Measurements from ENCODE around the gene DLX4.

Gene DLX4

DNA sequence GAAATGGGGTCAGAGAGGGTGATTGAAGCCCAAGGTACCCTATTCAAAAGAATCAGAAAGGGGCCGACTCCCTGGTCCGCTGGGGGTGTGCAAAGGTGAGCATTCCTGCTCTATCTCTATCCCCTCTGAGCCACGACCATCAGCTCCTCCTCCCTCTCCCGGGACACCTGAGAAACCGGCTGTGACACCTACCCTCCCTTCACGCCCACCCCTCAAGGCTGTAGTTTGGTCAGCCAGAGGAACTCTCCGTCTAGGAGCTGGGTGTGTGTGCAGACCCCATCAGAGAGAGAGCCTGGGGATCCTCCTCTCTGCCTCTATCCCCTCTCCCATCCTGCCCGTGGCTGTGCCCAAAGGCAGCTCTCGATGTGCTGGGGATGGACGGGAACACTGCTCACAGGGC, 27.6 kb upstream of the DLX4 start:
- TF ChIP-seq POLR2AphosphoS5 (IDR thresholded peaks at IDR 0.05; ENCODE audit: borderline replicate concordance, low read depth, low read length) (no peak), EZH2 (IDR thresholded peaks at IDR 0.05) (no peak), FOXP2 (optimal IDR thresholded peaks at IDR 0.05; ENCODE audit: control extremely low read depth, extremely low read length, insufficient read depth) (no peak)
- Histone ChIP-seq H3K4me3 (no peak overlapping the region), H3K9ac (ENCODE audit: insufficient read length) (no peak overlapping the region), H3K9me3 (ENCODE audit: low read depth, low read length) (no peaks in the 10 kb centered on the region), H3K27ac (no peak overlapping the region), H3K36me3 (ENCODE audit: insufficient read depth, low read length) (no peaks in the 10 kb centered on the region)
- DNase-seq (ENCODE audit: low read depth, low spot score), result no peak

DNA sequence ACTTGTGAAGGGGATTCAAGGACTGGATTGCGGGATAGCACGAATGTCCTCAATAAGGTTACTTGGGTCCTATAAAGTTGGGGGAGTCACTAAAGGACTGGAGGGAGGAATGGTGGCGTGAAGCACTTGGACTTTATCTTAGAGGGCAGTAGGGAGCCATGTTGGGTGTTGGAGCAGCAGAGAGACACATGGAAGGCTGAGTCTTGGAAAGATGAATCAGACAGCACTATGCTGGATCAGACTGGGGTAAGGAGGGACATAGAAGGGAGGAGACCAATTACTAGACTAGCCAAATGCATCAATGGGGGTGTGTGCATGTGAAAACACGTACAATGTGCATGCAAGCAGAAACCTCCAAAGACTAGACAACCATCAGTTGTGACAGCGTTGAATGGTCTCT, 26.0 kb upstream of the DLX4 start:
- Histone ChIP-seq H3K27ac (no peak overlapping the region), H3K9ac (ENCODE audit: insufficient read length) (no peak overlapping the region), H3K36me3 (ENCODE audit: insufficient read depth, low read length) (no peaks in the 10 kb centered on the region), H3K4me3 (no peak overlapping the region), H3K9me3 (ENCODE audit: low read depth, low read length) (no peaks in the 10 kb centered on the region)
- TF ChIP-seq EZH2 (IDR thresholded peaks at IDR 0.05) (no peak), FOXP2 (optimal IDR thresholded peaks at IDR 0.05; ENCODE audit: control extremely low read depth, extremely low read length, insufficient read depth) (no peak), POLR2AphosphoS5 (IDR thresholded peaks at IDR 0.05; ENCODE audit: borderline replicate concordance, low read depth, low read length) (no peak)
- DNase-seq (ENCODE audit: low read depth, low spot score), result no peak

DNA sequence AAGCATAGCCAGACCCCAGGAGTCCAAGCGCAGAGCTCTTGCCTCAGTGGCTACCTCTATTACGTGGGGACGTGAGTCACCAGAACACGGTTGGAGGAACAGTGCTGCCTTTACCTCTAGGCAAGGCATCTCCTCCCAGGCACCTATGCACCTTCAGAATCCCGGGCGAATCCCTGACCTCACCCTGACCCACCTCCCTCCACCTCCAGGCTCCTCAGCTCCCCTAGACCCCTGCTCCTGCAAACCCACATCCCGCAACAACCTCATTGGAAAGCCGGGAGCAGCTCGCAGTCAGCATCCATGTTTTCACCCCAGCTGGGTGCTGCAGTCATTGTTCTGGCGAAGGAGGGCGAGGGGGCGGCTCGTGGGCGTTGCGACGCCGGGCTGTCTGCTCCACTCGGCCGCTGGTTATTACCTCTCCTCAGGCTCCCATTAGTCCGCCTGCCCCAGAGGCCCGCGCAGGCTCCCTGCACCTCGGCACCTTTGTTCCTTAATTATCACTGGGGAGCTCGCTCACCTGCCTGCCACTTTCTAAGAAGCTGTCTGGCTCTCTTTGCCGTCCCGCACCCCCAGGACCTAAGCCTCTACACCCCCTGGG, 24.6 kb upstream of the DLX4 start:
- no peak overlapping the region for H3K27ac ChIP-seq
- no peaks in the 10 kb centered on the region for H3K9me3 ChIP-seq (ENCODE audit: low read depth, low read length)

DNA sequence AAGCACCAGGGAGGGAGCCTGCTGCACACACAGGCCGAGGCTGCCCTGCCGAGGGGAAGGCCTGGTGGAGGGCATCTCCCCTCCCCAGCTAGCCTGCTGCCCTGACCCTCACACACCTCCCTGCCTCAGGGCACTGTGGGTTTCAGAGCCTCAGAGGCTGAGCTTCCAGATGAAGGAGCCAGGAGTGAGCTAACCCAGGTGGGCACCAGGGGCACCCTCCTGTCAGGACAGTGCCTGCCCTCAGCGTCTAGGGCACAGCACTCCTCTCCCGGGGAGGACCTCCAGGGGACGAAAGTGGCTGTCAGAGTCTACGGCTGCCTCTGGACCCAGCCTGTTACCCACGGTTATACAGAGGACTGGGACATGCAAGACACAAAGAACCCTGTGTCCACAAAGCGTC, 22.8 kb upstream of the DLX4 start:
- DNase-seq (ENCODE audit: low read depth, low spot score), result no peak
- Histone ChIP-seq H3K36me3 (ENCODE audit: insufficient read depth, low read length) (no peaks in the 10 kb centered on the region), H3K27ac (no peak overlapping the region), H3K9me3 (ENCODE audit: low read depth, low read length) (no peaks in the 10 kb centered on the region), H3K9ac (ENCODE audit: insufficient read length) (no peak overlapping the region), H3K4me3 (no peak overlapping the region)
- TF ChIP-seq POLR2AphosphoS5 (IDR thresholded peaks at IDR 0.05; ENCODE audit: borderline replicate concordance, low read depth, low read length) (no peak), EZH2 (IDR thresholded peaks at IDR 0.05) (no peak), FOXP2 (optimal IDR thresholded peaks at IDR 0.05; ENCODE audit: control extremely low read depth, extremely low read length, insufficient read depth) (no peak)

More for the DNA sequence above, 24.6 kb upstream of the DLX4 start:
- Histone ChIP-seq H3K36me3 (ENCODE audit: insufficient read depth, low read length) (no peaks in the 10 kb centered on the region), H3K9ac (ENCODE audit: insufficient read length) (no peak overlapping the region), H3K4me3 (no peak overlapping the region)
- no peak for TF ChIP-seq FOXP2 (optimal IDR thresholded peaks at IDR 0.05; ENCODE audit: control extremely low read depth, extremely low read length, insufficient read depth)
- TF ChIP-seq EZH2 (IDR thresholded peaks at IDR 0.05), result no peak
- no peak for TF ChIP-seq POLR2AphosphoS5 (IDR thresholded peaks at IDR 0.05; ENCODE audit: borderline replicate concordance, low read depth, low read length)
- DNase-seq (ENCODE audit: low read depth, low spot score), result no peak

DNA sequence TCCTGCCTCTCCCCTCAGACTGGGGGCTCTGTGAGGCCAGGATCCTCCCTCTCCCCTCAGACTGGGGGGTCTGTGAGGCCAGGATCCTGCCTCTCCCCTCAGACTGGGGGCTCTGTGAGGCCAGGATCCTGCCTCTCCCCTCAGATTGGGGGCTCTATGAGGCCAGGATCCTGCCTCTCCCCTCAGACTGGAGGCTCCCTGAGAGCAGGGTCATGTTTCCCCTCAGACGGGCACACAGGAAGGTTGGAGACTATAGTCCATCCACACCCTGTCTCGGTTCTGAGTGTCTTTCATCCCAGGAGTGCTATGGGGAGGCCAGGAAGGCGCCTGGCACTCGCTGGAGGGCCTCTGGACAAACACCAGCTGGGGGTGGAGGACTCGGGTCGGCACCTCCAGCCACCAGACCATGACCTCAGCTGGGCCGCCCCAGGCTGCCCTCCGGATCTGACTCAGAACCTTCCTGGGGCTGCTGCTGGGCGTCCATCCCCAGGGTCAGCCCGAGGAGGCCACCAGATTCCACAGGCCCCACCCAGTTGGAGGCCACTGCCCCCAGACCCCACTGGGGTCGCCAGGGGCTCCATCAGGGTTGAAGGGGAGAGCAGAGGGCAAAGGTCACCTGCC, 21.9 kb upstream of the DLX4 start:
- no peak overlapping the region for H3K9ac ChIP-seq (ENCODE audit: insufficient read length)
- no peak overlapping the region for H3K27ac ChIP-seq
- H3K36me3 ChIP-seq (ENCODE audit: insufficient read depth, low read length), result no peaks in the 10 kb centered on the region
- H3K9me3 ChIP-seq (ENCODE audit: low read depth, low read length), result no peaks in the 10 kb centered on the region
- no peak for DNase-seq (ENCODE audit: low read depth, low spot score)
- H3K4me3 ChIP-seq, result no peak overlapping the region
- TF ChIP-seq POLR2AphosphoS5 (IDR thresholded peaks at IDR 0.05; ENCODE audit: borderline replicate concordance, low read depth, low read length) (no peak), EZH2 (IDR thresholded peaks at IDR 0.05) (no peak), FOXP2 (optimal IDR thresholded peaks at IDR 0.05; ENCODE audit: control extremely low read depth, extremely low read length, insufficient read depth) (no peak)

DNA sequence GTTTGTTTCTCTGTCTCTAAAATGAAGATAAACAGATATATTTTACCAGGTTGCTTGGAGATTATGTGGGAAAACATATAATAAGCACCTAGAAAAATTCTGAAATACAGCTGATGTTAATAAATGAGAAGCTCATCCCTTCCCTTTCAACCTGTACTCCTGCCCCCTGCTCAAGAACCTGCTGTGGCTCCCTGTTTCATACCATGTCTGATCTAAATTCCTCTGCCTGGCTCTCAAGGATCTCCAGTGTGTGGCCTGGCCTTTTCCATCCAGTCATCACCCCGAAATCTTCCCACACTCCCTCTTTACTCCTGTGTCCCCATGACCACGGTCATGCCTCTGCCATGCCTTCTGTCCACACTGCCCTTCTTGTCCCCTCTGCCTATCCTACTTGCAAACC, 19.4 kb upstream of the DLX4 start:
- H3K9ac ChIP-seq (ENCODE audit: insufficient read length), result no peak overlapping the region
- TF ChIP-seq FOXP2 (optimal IDR thresholded peaks at IDR 0.05; ENCODE audit: control extremely low read depth, extremely low read length, insufficient read depth) (no peak), POLR2AphosphoS5 (IDR thresholded peaks at IDR 0.05; ENCODE audit: borderline replicate concordance, low read depth, low read length) (no peak), EZH2 (IDR thresholded peaks at IDR 0.05) (no peak)
- H3K9me3 ChIP-seq (ENCODE audit: low read depth, low read length), result no peaks in the 10 kb centered on the region
- no peak overlapping the region for H3K4me3 ChIP-seq
- no peak for DNase-seq (ENCODE audit: low read depth, low spot score)
- no peak overlapping the region for H3K27ac ChIP-seq
- no peaks in the 10 kb centered on the region for H3K36me3 ChIP-seq (ENCODE audit: insufficient read depth, low read length)

DNA sequence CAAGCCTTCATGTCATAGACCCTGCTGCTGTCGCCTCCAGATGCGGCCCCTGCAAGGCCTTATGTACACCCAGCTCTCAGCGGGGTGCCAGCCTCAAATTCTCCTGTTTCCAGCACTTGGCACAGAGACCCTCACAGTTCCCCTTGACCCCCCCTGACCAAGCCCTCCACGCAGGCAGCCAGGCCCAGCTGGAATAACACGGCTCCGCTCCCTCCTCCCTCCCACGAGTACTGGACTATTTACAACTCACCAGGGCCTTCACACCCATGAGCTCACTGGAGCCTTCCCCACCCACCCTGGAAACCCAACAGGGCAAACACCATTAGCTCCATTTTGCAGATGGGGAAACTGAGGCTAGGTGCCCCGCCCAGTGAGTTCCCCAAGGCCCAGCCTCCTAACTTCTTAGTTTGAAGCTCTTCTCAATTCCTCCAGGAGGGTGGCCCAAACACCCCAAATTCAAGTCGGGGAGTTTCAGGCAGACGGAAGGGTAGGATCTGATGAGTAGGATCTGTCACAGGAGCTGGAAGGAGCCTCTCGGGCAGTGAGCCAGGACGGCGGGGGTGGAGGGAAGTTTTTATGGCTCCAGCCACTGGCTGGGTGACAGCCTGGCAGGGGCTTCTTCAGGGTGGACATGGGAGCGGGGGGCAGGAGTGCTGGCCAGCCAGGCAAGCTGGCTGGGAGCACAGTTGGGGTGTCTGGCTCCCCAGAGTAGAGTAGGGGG, 17.5 kb upstream of the DLX4 start:
- Histone ChIP-seq H3K9ac (ENCODE audit: insufficient read length) (no peak overlapping the region), H3K4me3 (no peak overlapping the region), H3K9me3 (ENCODE audit: low read depth, low read length) (no peaks in the 10 kb centered on the region), H3K36me3 (ENCODE audit: insufficient read depth, low read length) (no peaks in the 10 kb centered on the region), H3K27ac (no peak overlapping the region)
- DNase-seq (ENCODE audit: low read depth, low spot score), result no peak
- TF ChIP-seq FOXP2 (optimal IDR thresholded peaks at IDR 0.05; ENCODE audit: control extremely low read depth, extremely low read length, insufficient read depth), result no peak
- TF ChIP-seq POLR2AphosphoS5 (IDR thresholded peaks at IDR 0.05; ENCODE audit: borderline replicate concordance, low read depth, low read length), result no peak
- no peak for TF ChIP-seq EZH2 (IDR thresholded peaks at IDR 0.05)

DNA sequence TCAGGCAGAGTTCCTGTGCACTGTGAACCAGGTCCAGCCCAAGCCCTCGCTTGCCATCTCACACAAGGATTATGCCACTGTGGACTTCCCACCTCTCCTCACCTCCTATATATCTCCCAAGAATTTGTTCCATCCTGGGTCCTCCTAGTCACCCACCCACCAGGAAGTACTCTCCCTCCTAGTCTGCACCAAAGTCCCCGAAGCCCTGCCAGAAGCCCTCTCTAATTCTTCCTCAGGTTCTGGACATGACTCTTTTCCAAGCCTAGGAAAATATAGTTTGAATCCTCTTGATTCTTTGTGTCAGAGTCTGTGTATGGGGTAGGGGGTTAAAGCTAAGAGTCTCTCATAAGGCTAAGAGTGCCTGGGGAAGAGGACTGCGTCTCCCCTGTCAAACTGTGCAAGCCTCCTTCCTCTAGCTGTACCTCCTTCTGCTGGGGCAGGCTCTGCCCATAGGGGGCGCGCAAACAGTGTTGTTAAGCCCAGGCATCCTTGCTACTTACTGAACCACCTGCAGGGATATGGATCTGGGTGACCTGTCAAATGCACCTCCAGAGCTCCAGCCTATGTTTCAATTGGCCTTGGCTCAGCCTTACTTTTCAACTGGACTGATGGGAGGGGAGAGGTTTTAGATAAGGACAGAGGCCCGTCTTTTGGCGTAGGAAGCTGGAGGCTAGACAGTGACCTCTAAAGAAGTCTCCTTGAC, 16.6 kb upstream of the DLX4 start:
- no peak for DNase-seq (ENCODE audit: low read depth, low spot score)
- Histone ChIP-seq H3K36me3 (ENCODE audit: insufficient read depth, low read length) (no peaks in the 10 kb centered on the region), H3K4me3 (no peak overlapping the region), H3K9me3 (ENCODE audit: low read depth, low read length) (no peaks in the 10 kb centered on the region), H3K9ac (ENCODE audit: insufficient read length) (no peak overlapping the region), H3K27ac (no peak overlapping the region)
- TF ChIP-seq EZH2 (IDR thresholded peaks at IDR 0.05), result no peak
- TF ChIP-seq POLR2AphosphoS5 (IDR thresholded peaks at IDR 0.05; ENCODE audit: borderline replicate concordance, low read depth, low read length), result no peak
- TF ChIP-seq FOXP2 (optimal IDR thresholded peaks at IDR 0.05; ENCODE audit: control extremely low read depth, extremely low read length, insufficient read depth), result no peak
